A673 (cell line): ENCODE data around the gene XPOT. TPM values are rescaled to one million over a fixed set of nuclear protein-coding genes. Genes with fewer than 3 reads are reported as not detected.

ENCODE experiments used
- BruUV-seq: library from RNA; stranded (reverse); fragments of 400-500 nt; replicated peaks from 2 replicates; lab custom pipeline; 2021; lab: Mats Ljungman, UMichigan
- CTCF ChIA-PET: fragments of 300-600 bp; sonication (Branson Sonifier 250); formaldehyde crosslinking; loops from one replicate; lab custom pipeline; 2022; ENCODE audit warnings: antibody characterized with exemption; lab: Charles Lee
- POLR2A ChIA-PET: fragments of 300-600 bp; sonication (Branson Sonifier 250); formaldehyde crosslinking; loops from one replicate; lab custom pipeline; 2022; ENCODE audit warnings: antibody characterized with exemption; ENCODE audit not compliant: low non-redundant PET; lab: Charles Lee
- DNase-seq: peaks from one replicate; pipeline ENCODE4 v3.0.0-alpha.2; 2015; ENCODE audit warnings: low spot score
- H3K27ac ChIP-seq: fragments of 200-600 bp; sonication (generic); 2 replicates; pipeline ENCODE4 v1.5.1; 2016; ENCODE audit warnings: mixed run types, low read depth, mild to moderate bottlenecking, mixed read lengths, antibody characterized with exemption, low read length; ENCODE audit not compliant: poor library complexity, severe bottlenecking
- H3K27me3 ChIP-seq: fragments of 200-600 bp; sonication (generic); replicated peaks from 2 replicates; pipeline ENCODE4 v1.6.1; 2017; ENCODE audit warnings: mixed run types, low read depth, mild to moderate bottlenecking, mixed read lengths, antibody characterized with exemption, low read length; ENCODE audit not compliant: insufficient read depth, poor library complexity
- H3K36me3 ChIP-seq: fragments of 200-600 bp; sonication (generic); 2 replicates; pipeline ENCODE4 v1.6.1; 2016; ENCODE audit warnings: mixed run types, mild to moderate bottlenecking, mixed read lengths, antibody characterized with exemption, low read length; ENCODE audit not compliant: insufficient read depth, poor library complexity, severe bottlenecking
- H3K4me1 ChIP-seq: fragments of 200-600 bp; sonication (generic); 2 replicates; pipeline ENCODE4 v1.6.1; 2017; ENCODE audit warnings: mixed run types, mild to moderate bottlenecking, mixed read lengths, antibody characterized with exemption, low read length; ENCODE audit not compliant: insufficient read depth, poor library complexity, severe bottlenecking
- H3K4me3 ChIP-seq: fragments of 200-600 bp; sonication (generic); 2 replicates; pipeline ENCODE4 v1.5.1; 2016; ENCODE audit warnings: low read depth, mixed run types, mild to moderate bottlenecking, mixed read lengths, low read length; ENCODE audit not compliant: poor library complexity, severe bottlenecking
- H3K9me3 ChIP-seq: fragments of 200-600 bp; sonication (generic); 2 replicates; pipeline ENCODE4 v1.6.1; 2016; ENCODE audit warnings: mixed run types, low read depth, mild to moderate bottlenecking, mixed read lengths, antibody characterized with exemption, low read length; ENCODE audit not compliant: poor library complexity, severe bottlenecking
- CTCF ChIP-seq: fragments of 300-800, 200-600 bp; sonication (generic); conservative IDR thresholded peaks from 2 replicates; pipeline ENCODE4 v1.5.1; 2017; ENCODE audit warnings: low read depth, mild to moderate bottlenecking, antibody characterized with exemption, low read length, moderate library complexity, mixed read lengths
- EZH2 ChIP-seq: fragments of 200-600 bp; sonication (generic); IDR thresholded peaks from 2 replicates; pipeline ENCODE4 v1.6.1; 2017; ENCODE audit warnings: borderline replicate concordance, low read depth, mild to moderate bottlenecking, mixed read lengths, antibody characterized with exemption, low read length; ENCODE audit not compliant: poor library complexity, severe bottlenecking
- intact Hi-C: fragments of 100-400 bp; cut with micrococcal nuclease; formaldehyde crosslinking; loops from one replicate; pipeline ENCODE4 v1.10.0; 2022; ENCODE audit not compliant: unreplicated experiment
- total RNA-seq: library from RNA; stranded (reverse); gene quantifications from 2 replicates; pipeline ENCODE4 v1.2.3, GENCODE V29; 2021

The XPOT gene
- total RNA-seq, 1 experiment from 2014 or later, result 192 TPM

GRCh38 chr12:64457923-64458322, 53.7 kb downstream of the XPOT start:
- Histone ChIP-seq H3K4me3 (no peak overlapping the region), H3K27me3 (no peaks in the 10 kb centered on the region), H3K36me3 (peaks cover 4% of the 10 kb centered on the region), H3K4me1 (peaks cover 38% of the 10 kb centered on the region), H3K27ac (peak overlapping the region; percentile 19), H3K9me3 (no peaks in the 10 kb centered on the region)
- DNase-seq, result no peak
- BruUV-seq, result no TSS peak
- TF ChIP-seq CTCF (no peak), EZH2 (no peak)
- POLR2A ChIA-PET, result no interaction called here
- intact Hi-C loops, result loop anchor here (10.0 kb wide), 1 partner anchor 237 kb away; no protein-coding TSS in a partner anchor
- CTCF ChIA-PET, result no interaction called here

GRCh38 chr12:64459394-64459891, 55.3 kb downstream of the XPOT start:
- H3K4me1 ChIP-seq, result peaks cover 29% of the 10 kb centered on the region
- DNase-seq, result no peak
- TF ChIP-seq CTCF (no peak), EZH2 (no peak)
- H3K27me3 ChIP-seq, result no peaks in the 10 kb centered on the region
- POLR2A ChIA-PET, result no interaction called here
- no TSS peak for BruUV-seq
- no peaks in the 10 kb centered on the region for H3K9me3 ChIP-seq
- intact Hi-C loops, result loop anchor here (10.0 kb wide), 1 partner anchor 235 kb away; no protein-coding TSS in a partner anchor
- H3K36me3 ChIP-seq, result peaks cover 14% of the 10 kb centered on the region
- CTCF ChIA-PET, result no interaction called here
- H3K27ac ChIP-seq, result peak overlapping the region; percentile 55
- H3K4me3 ChIP-seq, result peak overlapping the region; percentile 23

- Histone ChIP-seq H3K9me3 (no peaks in the 10 kb centered on the region), H3K27ac (peak overlapping the region; percentile 67), H3K27me3 (no peaks in the 10 kb centered on the region), H3K36me3 (peaks cover 32% of the 10 kb centered on the region), H3K4me3 (no peak overlapping the region), H3K4me1 (peaks cover 28% of the 10 kb centered on the region)
- CTCF ChIA-PET, result no interaction called here
- POLR2A ChIA-PET, result no interaction called here
- TF ChIP-seq CTCF (no peak), EZH2 (no peak)
- intact Hi-C loops, result no loop called here
- peak; percentile 96 for DNase-seq
- BruUV-seq, result no TSS peak
Measured at GRCh38 chr12:64461634-64462414, 57.6 kb downstream of the XPOT start.
